ENCODE measurements around the gene CNKSR3.
"Not testable (repeated sequence)": the region's sequence is repeated elsewhere in the genome, so short reads cannot be mapped to it uniquely, and the experiment has no call there.

CNKSR3 gene

DNA sequence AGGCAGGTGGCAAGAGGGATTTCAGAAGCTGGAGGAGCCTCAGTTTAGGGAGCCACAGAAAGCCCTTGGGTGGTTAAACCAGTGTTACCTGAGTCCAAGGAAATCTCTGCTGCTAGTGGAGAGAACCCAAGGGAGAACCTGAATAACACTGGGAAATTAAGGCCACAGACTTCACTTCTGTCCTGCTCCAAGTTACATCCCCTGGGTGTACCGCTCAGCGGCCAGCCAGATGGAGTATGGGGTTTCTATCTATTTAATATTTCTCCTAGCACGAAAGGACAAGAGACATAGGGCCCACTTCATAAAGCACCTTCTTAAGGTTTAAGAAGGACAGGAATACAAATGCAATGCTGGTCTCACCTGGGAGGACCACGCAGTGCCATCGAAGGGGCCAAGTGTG lies 5.8 kb upstream of the CNKSR3 start:
- DNase-seq (ENCODE audit: low read depth), result no peak
- TF ChIP-seq, protein P1, sequence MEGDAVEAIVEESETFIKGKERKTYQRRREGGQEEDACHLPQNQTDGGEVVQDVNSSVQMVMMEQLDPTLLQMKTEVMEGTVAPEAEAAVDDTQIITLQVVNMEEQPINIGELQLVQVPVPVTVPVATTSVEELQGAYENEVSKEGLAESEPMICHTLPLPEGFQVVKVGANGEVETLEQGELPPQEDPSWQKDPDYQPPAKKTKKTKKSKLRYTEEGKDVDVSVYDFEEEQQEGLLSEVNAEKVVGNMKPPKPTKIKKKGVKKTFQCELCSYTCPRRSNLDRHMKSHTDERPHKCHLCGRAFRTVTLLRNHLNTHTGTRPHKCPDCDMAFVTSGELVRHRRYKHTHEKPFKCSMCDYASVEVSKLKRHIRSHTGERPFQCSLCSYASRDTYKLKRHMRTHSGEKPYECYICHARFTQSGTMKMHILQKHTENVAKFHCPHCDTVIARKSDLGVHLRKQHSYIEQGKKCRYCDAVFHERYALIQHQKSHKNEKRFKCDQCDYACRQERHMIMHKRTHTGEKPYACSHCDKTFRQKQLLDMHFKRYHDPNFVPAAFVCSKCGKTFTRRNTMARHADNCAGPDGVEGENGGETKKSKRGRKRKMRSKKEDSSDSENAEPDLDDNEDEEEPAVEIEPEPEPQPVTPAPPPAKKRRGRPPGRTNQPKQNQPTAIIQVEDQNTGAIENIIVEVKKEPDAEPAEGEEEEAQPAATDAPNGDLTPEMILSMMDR (IDR thresholded peaks at IDR 0.05; ENCODE audit: control insufficient read depth, extremely low read depth, insufficient read depth), result no peak
- H3K4me3 ChIP-seq (ENCODE audit: low read depth, low read length), result no peak overlapping the region

DNA sequence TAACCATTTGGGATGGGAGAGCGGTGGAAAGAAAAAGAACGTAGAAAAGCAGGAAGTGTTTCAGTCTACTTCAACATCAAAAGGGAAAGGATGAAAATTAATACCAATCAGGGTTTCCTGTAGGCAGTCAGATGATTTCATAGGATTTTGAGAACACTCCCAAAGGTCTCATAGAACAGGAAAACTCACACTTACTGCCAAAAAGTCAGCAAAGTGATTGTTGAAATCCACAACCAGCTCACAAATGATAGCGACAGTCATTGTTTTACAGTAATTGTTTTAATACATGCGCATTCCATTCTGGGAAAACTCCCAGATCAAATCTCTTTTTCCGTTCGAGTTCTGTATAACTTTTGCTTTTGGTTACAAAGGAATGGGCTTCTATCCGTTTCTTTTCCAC lies 5.3 kb upstream of the CNKSR3 start:
- TF ChIP-seq, protein P1 (IDR thresholded peaks at IDR 0.05; ENCODE audit: control insufficient read depth, extremely low read depth, insufficient read depth), result no peak
- DNase-seq (ENCODE audit: low read depth), result no peak
- no peak overlapping the region for H3K4me3 ChIP-seq (ENCODE audit: low read depth, low read length)

DNA sequence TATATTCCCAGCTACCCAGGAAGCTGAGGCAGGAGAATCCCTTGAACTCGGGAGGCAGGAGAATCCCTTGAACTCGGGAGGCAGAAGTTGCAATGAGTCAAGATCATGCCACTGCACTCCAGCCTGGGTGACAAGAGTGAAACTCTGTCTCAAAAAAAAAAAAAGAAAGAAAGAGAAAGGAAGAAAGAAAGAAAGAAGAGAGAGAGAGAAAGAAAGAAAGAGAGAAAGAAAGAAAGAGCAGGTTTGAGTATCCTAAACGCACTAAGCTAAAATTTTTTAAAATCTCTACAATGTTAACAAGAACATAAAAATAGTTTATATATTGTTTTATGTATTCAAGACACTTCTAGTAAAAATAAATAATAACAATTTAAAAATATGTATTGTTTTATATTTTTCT lies 4.6 kb upstream of the CNKSR3 start:
- DNase-seq (ENCODE audit: low read depth); H3K4me3 ChIP-seq (ENCODE audit: low read depth, low read length): not testable (repeated sequence)

DNA sequence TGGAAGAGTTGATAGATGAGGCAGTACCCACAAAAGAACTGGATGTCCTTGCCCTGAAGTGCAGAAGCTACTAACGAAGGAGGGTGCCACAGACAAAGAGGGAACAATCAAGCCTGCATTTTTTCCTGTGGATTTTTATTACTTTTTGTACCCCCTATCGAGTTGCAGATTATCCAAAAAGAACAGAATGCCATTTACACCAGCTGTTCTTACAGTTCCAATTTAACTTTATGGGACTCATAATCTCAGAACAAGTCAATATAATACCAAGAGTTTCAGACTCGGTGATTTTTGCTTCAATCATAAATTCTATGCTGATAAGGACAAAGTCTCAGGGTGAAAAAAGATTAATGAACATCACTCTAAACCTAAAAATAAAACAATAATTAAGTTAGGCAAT lies 4.0 kb upstream of the CNKSR3 start:
- no peak for DNase-seq (ENCODE audit: low read depth)
- no peak overlapping the region for H3K4me3 ChIP-seq (ENCODE audit: low read depth, low read length)
- TF ChIP-seq, protein P1 (IDR thresholded peaks at IDR 0.05; ENCODE audit: control insufficient read depth, extremely low read depth, insufficient read depth), result no peak

DNA sequence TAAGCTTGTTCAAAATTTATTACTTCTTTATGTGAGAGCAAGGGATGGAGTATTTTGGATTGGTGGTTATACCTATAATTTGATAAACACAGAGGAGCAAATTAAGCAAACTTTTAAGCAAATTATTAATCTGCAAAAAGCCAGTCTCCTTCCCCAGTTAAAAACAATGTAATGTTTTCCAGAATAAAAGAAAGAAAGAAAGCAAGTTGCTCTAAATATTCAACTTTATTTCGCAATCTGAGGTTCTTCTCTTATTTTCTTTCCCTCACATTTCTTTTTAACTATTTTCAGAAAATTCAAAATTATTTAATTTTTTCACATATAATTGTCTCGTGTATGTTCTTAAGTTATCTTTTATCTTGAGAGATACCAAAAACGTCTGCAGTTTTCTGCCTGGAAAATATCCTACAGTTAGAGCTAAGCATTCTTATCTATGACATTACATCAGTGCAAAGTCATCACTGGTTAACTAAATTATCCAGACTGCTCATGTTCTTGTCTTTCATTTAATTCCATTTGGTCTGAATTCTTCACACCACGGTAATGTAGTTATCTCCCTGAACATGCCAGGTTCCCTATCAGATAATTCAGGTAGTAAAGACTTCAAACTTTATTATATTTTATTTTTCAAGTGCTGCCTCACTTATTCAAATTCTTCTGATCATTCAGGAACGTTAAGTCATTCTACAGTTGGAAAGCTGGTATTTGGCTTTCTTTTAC lies 3.3 kb upstream of the CNKSR3 start:
- H3K4me3 ChIP-seq (ENCODE audit: low read depth, low read length), result no peak overlapping the region
- TF ChIP-seq, protein P1 (IDR thresholded peaks at IDR 0.05; ENCODE audit: control insufficient read depth, extremely low read depth, insufficient read depth), result no peak
- no peak for DNase-seq (ENCODE audit: low read depth)

DNA sequence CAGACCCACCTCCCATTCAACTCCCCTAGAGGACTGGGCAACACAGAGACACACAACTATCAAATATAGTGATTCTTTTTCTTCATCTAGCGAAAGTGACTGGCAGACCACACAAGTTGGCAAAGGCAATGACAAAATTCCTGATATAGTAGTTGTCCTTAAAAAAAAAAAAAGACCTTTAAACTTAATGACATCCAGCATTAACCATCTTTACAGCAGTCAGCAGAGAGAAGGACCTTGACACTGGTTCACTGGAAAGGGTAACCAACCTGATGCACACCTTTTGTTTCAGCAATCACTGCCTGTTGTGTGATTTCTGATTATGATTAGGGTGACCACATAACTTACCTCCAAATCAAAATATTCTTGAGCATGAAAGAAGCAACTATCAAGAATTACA lies 1.7 kb upstream of the CNKSR3 start:
- TF ChIP-seq, protein P1 (IDR thresholded peaks at IDR 0.05; ENCODE audit: control insufficient read depth, extremely low read depth, insufficient read depth), result no peak
- no peak for DNase-seq (ENCODE audit: low read depth)
- no peak overlapping the region for H3K4me3 ChIP-seq (ENCODE audit: low read depth, low read length)

DNA sequence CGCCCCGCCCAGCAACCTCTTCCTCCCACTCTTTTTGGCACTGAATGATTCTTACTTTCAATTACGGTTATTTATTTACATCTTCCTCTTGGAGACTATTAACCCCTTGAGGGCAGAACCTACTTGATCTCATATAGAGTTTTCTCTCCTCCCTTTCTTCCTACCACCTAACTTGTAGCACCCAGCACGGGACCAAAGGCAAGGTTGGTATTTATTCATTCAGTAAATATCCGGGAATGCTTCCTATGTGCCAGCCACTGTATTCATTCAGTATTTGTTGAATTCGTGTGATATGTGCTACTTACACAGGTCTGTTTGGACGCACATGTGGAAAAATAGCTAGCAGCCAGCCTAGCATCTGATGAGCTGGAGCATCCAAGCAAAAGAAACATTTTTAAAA lies 1.3 kb upstream of the CNKSR3 start:
- no peak overlapping the region for H3K4me3 ChIP-seq (ENCODE audit: low read depth, low read length)
- no peak for DNase-seq (ENCODE audit: low read depth)
- TF ChIP-seq, protein P1 (IDR thresholded peaks at IDR 0.05; ENCODE audit: control insufficient read depth, extremely low read depth, insufficient read depth), result no peak

Data from LNCaP clone FGC (cell line).